Mesendoderm (in vitro differentiated cells): ENCODE results near the gene UBE2D1.

ENCODE experiments used
- DNase-seq: peaks from one replicate; pipeline ENCODE4 v3.0.0; 2013
- H2AK5ac ChIP-seq: 2 replicates; pipeline ENCODE4 v1.6.1; 2013; ENCODE audit warnings: low read length, inconsistent platforms
- H2BK120ac ChIP-seq: 2 replicates; pipeline ENCODE4 v1.6.1; 2013; ENCODE audit warnings: low read depth, mild to moderate bottlenecking, low read length, moderate library complexity, mixed read lengths
- H2BK15ac ChIP-seq: replicated peaks from 2 replicates; pipeline ENCODE4 v1.6.1; 2013; ENCODE audit warnings: low read depth, mild to moderate bottlenecking, moderate library complexity
- H2BK5ac ChIP-seq: 2 replicates; pipeline ENCODE4 v1.6.1; 2013; ENCODE audit warnings: low read length, inconsistent platforms
- H3K18ac ChIP-seq: 2 replicates; pipeline ENCODE4 v1.6.1; 2013; ENCODE audit warnings: mild to moderate bottlenecking, low read length, mixed read lengths
- H3K23ac ChIP-seq: one replicate; pipeline ENCODE4 v1.6.1; 2013; ENCODE audit warnings: low read length
- H3K27ac ChIP-seq: 2 replicates; pipeline ENCODE4 v1.5.1; 2013; ENCODE audit warnings: low read depth, mild to moderate bottlenecking, inconsistent platforms, low read length, moderate library complexity
- H3K27me3 ChIP-seq: 2 replicates; pipeline ENCODE4 v1.6.1; 2013; ENCODE audit warnings: low read length, control low read depth, mild to moderate bottlenecking, inconsistent platforms; ENCODE audit not compliant: insufficient read depth, poor library complexity
- H3K36me3 ChIP-seq: 2 replicates; pipeline ENCODE4 v1.6.1; 2013; ENCODE audit warnings: low read length, inconsistent platforms; ENCODE audit not compliant: control insufficient read depth, insufficient read depth
- H3K4ac ChIP-seq: one replicate; pipeline ENCODE4 v1.6.1; 2013; ENCODE audit warnings: low read depth, mild to moderate bottlenecking, low read length, moderate library complexity
- H3K4me1 ChIP-seq: 2 replicates; pipeline ENCODE4 v1.6.1; 2013; ENCODE audit warnings: low read depth, low read length, inconsistent platforms; ENCODE audit not compliant: control insufficient read depth
- H3K4me2 ChIP-seq: 2 replicates; pipeline ENCODE4 v1.6.1; 2013; ENCODE audit warnings: low read length
- H3K4me3 ChIP-seq: 2 replicates; pipeline ENCODE4 v1.5.1; 2013; ENCODE audit warnings: mild to moderate bottlenecking, low read length
- H3K56ac ChIP-seq: one replicate; pipeline ENCODE4 v1.6.1; 2013; ENCODE audit warnings: low read length
- H3K79me1 ChIP-seq: 2 replicates; pipeline ENCODE4 v1.6.1; 2013; ENCODE audit warnings: low read length, inconsistent platforms
- H3K79me2 ChIP-seq: 2 replicates; pipeline ENCODE4 v1.6.1; 2013; ENCODE audit warnings: mild to moderate bottlenecking, low read length; ENCODE audit not compliant: control insufficient read depth, insufficient read depth
- H3K9ac ChIP-seq: 2 replicates; pipeline ENCODE4 v1.6.1; 2013; ENCODE audit warnings: low read length, inconsistent platforms
- H4K5ac ChIP-seq: one replicate; pipeline ENCODE4 v1.6.1; 2013; ENCODE audit warnings: low read length
- H4K8ac ChIP-seq: one replicate; pipeline ENCODE4 v1.6.1; 2013; ENCODE audit warnings: low read depth, mild to moderate bottlenecking, control low read depth, low read length, moderate library complexity
- WGBS: extraction: QIAGEN DNeasy Blood & Tissue Kit; methylation state at CpG from one replicate; pipeline ENCODE4 v1.1.7; 2013; ENCODE audit warnings: low lambda C conversion rate, missing lambda C conversion rate; ENCODE audit not compliant: insufficient coverage; ENCODE audit errors: extremely low coverage; 5-methylcytosine and 5-hydroxymethylcytosine counted together

UBE2D1 gene

DNA sequence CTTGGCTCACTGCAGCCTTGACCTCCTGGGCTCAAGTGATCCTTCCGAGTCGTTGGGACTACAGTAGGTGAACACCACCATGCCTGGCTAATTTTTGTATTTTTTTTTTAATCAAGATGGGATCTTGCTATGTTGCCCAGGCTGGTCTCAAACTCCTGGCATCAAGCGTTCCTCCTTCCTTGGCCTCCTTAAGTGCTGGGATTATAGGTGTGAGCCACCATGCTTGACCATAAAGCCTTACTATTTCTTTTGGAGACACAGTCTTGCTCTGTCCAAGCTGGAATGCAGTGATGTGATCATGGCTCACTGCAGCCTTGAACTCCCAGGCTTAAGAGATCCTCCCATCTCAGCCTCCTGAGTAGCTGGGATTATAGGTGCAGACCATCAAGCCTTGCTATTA lies 63.0 kb downstream of the UBE2D1 start:
- no peak for DNase-seq
- Histone ChIP-seq H4K8ac (no peak overlapping the region), H3K23ac (no peak overlapping the region), H3K56ac (no peak overlapping the region), H2BK15ac (no peak overlapping the region), H2AK5ac (no peak overlapping the region), H2BK120ac (no peak overlapping the region), H3K36me3 (no peaks in the 10 kb centered on the region), H4K5ac (no peak overlapping the region), H3K4ac (no peak overlapping the region), H3K27ac (no peak overlapping the region), H3K4me1 (no peaks in the 10 kb centered on the region), H3K18ac (no peak overlapping the region), H3K79me1 (no peaks in the 10 kb centered on the region), H3K9ac (no peak overlapping the region), H3K27me3 (no peaks in the 10 kb centered on the region), H2BK5ac (no peak overlapping the region), H3K79me2 (no peaks in the 10 kb centered on the region), H3K4me2 (no peak overlapping the region), H3K4me3 (no peak overlapping the region)
- WGBS = no CpG with 5 or more reads among the region's 3 CpGs

DNA sequence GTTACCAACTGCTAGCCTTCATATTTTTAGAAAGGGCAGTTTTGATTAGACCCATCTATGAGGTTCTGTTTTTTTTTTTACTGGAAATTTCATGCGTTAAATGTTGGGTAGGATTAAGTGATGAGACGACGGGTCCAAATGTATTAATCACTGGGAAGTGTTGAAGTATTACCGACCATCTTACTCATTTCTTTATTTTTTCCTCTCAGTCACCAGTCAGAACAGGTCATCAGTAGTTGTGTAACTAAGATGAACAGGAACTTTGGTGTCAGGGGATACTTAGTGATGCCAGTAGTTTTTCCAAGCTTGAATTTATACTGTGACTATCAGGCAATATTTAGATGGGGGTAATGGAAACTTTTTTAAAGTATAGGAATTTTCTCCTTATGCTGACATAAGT lies 64.6 kb downstream of the UBE2D1 start:
- Histone ChIP-seq H2BK120ac (no peak overlapping the region), H3K23ac (no peak overlapping the region), H3K18ac (no peak overlapping the region), H3K4ac (no peak overlapping the region), H3K79me2 (no peaks in the 10 kb centered on the region), H3K4me3 (no peak overlapping the region), H2BK15ac (no peak overlapping the region), H4K5ac (no peak overlapping the region), H3K4me1 (no peaks in the 10 kb centered on the region), H3K36me3 (no peaks in the 10 kb centered on the region), H3K27ac (no peak overlapping the region), H3K9ac (no peak overlapping the region), H3K79me1 (no peaks in the 10 kb centered on the region), H3K27me3 (no peaks in the 10 kb centered on the region), H3K4me2 (no peak overlapping the region), H2AK5ac (no peak overlapping the region), H4K8ac (no peak overlapping the region), H2BK5ac (no peak overlapping the region), H3K56ac (no peak overlapping the region)
- no peak for DNase-seq
- WGBS = no CpG with 5 or more reads among the region's 4 CpGs

DNA sequence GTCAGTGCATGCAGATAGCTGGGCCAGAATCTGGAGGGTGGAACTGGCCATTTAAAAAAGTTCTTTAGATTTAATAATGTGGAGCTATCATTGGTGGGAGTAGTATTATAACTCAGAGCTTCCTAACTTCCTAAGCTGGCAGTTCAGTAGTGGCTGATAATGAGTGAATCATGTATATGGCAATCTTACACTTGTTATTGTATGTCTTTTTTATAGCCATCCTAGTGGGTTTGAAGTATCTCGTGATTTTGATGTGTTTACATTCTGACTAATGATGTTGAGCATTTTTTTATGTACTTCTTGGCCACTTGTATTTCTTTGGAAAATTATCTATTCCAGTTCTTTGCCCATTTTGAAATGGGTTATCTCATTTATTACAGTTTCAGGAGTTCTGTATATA lies 65.8 kb downstream of the UBE2D1 start:
- Histone ChIP-seq H3K79me2 (no peaks in the 10 kb centered on the region), H2BK15ac (no peak overlapping the region), H3K36me3 (no peaks in the 10 kb centered on the region), H3K4me3 (no peak overlapping the region), H3K79me1 (no peaks in the 10 kb centered on the region), H3K4ac (no peak overlapping the region), H2BK120ac (no peak overlapping the region), H3K9ac (no peak overlapping the region), H3K56ac (no peak overlapping the region), H3K4me2 (no peak overlapping the region), H3K27me3 (no peaks in the 10 kb centered on the region), H4K5ac (no peak overlapping the region), H2AK5ac (no peak overlapping the region), H3K23ac (no peak overlapping the region), H3K4me1 (no peaks in the 10 kb centered on the region), H4K8ac (no peak overlapping the region), H3K18ac (no peak overlapping the region), H3K27ac (no peak overlapping the region), H2BK5ac (no peak overlapping the region)
- no CpG with 5 or more reads among the region's 1 CpG for WGBS
- DNase-seq = no peak

DNA sequence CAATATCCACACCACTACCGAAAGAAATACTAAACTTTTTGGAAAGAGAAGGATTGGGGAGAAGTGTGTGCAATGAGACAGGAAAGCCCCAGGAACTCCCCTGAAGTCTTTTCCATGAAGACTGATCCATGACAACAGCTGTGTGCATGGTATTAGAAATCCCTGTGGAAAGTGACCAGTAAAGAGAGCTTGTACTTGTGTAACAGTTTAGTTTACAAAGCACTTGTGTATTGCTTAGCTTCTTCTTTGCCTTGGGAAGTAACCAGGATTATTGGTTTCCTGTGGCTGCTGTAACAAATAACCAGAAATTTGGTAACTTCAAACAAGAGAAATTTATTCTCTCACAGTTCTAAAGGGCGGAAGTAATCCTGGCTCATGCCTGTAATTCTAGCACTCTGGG lies 69.2 kb downstream of the UBE2D1 start:
- H3K27me3 ChIP-seq = no peaks in the 10 kb centered on the region
- no peak overlapping the region for H2BK5ac ChIP-seq
- H3K9ac ChIP-seq = no peak overlapping the region
- no peak overlapping the region for H2BK15ac ChIP-seq
- no peaks in the 10 kb centered on the region for H3K79me1 ChIP-seq
- no CpG with 5 or more reads among the region's 2 CpGs for WGBS
- no peak for DNase-seq
- H2AK5ac ChIP-seq = no peak overlapping the region
- no peak overlapping the region for H3K4ac ChIP-seq
- no peak overlapping the region for H3K18ac ChIP-seq
- no peak overlapping the region for H4K8ac ChIP-seq
- H3K4me2 ChIP-seq = no peak overlapping the region
- no peak overlapping the region for H2BK120ac ChIP-seq
- H3K36me3 ChIP-seq = no peaks in the 10 kb centered on the region
- H4K5ac ChIP-seq = no peak overlapping the region
- no peak overlapping the region for H3K56ac ChIP-seq
- no peak overlapping the region for H3K27ac ChIP-seq
- H3K4me1 ChIP-seq = no peaks in the 10 kb centered on the region
- no peak overlapping the region for H3K23ac ChIP-seq
- no peaks in the 10 kb centered on the region for H3K79me2 ChIP-seq
- no peak overlapping the region for H3K4me3 ChIP-seq

DNA sequence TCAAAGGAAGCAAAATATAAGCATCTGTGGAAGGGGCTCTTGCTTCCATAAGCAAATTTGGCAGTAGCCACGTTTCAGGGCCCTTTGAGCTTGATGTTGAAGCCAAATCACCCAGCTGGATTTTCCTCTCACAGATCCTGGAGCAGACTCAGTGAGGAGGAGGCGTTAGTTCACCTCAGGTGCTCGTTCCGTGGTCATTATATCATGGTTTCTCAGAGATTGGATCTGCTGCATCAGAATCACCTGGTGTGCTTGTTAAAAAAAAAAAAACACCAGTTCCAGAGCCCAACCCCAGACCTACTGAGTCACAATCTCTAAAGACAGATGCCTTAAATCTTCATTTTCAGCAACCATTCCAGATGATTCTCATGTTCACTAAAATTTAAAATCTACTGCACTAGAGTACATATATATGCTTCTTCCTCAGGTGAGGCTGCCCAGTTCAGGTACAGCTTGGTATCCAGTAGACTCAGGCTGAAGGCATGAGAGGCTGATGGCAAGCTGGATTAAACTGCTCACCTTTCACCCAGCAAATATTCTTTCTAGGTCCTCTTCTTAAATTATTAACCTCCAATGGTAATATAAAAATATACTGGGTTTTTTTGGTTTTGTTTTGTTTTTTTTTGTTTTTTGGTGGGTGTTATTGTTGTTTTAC lies 75.3 kb downstream of the UBE2D1 start:
- Histone ChIP-seq H3K79me2 (no peaks in the 10 kb centered on the region), H2AK5ac (no peak overlapping the region), H2BK120ac (no peak overlapping the region), H3K4ac (no peak overlapping the region), H2BK15ac (no peak overlapping the region), H4K5ac (no peak overlapping the region), H3K9ac (no peak overlapping the region), H3K27ac (no peak overlapping the region), H3K27me3 (no peaks in the 10 kb centered on the region), H4K8ac (no peak overlapping the region), H3K18ac (no peak overlapping the region), H3K4me2 (no peak overlapping the region), H3K4me1 (no peaks in the 10 kb centered on the region), H3K56ac (no peak overlapping the region), H2BK5ac (no peak overlapping the region), H3K4me3 (no peak overlapping the region), H3K36me3 (no peaks in the 10 kb centered on the region), H3K23ac (no peak overlapping the region), H3K79me1 (no peaks in the 10 kb centered on the region)
- no CpG with 5 or more reads among the region's 4 CpGs for WGBS
- DNase-seq = no peak

DNA sequence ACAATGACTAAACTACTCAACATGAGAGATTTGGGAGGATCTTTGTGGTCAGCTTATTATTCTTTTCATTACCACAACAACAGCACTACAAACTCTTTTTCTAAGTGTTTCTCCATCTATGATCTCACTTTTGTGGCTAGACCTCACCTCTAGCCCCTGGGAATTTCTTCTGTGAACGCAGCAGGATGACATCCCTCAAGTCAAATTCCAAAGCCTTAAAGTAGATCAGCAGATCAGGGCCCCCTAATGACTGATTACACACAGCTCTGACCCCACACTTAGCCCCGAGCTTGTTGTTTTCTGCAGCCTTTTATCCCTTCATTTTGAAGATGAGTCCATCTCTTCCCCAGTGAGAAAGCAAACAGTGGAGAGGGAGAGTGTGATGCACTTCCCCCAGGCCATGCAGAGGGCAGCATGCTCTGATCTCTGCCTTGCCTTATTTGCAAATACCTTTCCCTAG lies 77.7 kb downstream of the UBE2D1 start:
- Histone ChIP-seq H3K18ac (no peak overlapping the region), H4K8ac (no peak overlapping the region), H2AK5ac (no peak overlapping the region), H3K79me1 (no peaks in the 10 kb centered on the region), H2BK15ac (no peak overlapping the region), H3K9ac (no peak overlapping the region), H3K27ac (no peak overlapping the region), H3K4ac (no peak overlapping the region), H3K56ac (no peak overlapping the region), H3K27me3 (no peaks in the 10 kb centered on the region), H3K23ac (no peak overlapping the region), H2BK5ac (no peak overlapping the region), H4K5ac (no peak overlapping the region), H3K36me3 (no peaks in the 10 kb centered on the region), H3K79me2 (no peaks in the 10 kb centered on the region), H3K4me2 (no peak overlapping the region), H3K4me3 (no peak overlapping the region), H2BK120ac (no peak overlapping the region), H3K4me1 (no peaks in the 10 kb centered on the region)
- WGBS = no CpG with 5 or more reads among the region's 2 CpGs
- peak; percentile 80 for DNase-seq
